NCI-H345 treated with DMSO at 0.1 percent for 48 hours (cell line): ENCODE measurements around the gene SCN7A.
"Not testable (repeated sequence)": the region's sequence is repeated elsewhere in the genome, so short reads cannot be mapped to it uniquely, and the experiment has no call there.

Experiments
- DNase-seq: peaks from one replicate; lab custom pipeline; 2025; ENCODE audit not compliant: unreplicated experiment; lab: John Stamatoyannopoulos, UW

The SCN7A gene

GRCh38 chr2:166360906-166361305 is 133.1 kb downstream of the SCN7A start:
- DNase-seq: no peak

GRCh38 chr2:166360426-166360825 is 133.6 kb downstream of the SCN7A start:
- no peak for DNase-seq

GRCh38 chr2:166357950-166358321 is 136.1 kb downstream of the SCN7A start:
- DNase-seq: not testable (repeated sequence)

DNA sequence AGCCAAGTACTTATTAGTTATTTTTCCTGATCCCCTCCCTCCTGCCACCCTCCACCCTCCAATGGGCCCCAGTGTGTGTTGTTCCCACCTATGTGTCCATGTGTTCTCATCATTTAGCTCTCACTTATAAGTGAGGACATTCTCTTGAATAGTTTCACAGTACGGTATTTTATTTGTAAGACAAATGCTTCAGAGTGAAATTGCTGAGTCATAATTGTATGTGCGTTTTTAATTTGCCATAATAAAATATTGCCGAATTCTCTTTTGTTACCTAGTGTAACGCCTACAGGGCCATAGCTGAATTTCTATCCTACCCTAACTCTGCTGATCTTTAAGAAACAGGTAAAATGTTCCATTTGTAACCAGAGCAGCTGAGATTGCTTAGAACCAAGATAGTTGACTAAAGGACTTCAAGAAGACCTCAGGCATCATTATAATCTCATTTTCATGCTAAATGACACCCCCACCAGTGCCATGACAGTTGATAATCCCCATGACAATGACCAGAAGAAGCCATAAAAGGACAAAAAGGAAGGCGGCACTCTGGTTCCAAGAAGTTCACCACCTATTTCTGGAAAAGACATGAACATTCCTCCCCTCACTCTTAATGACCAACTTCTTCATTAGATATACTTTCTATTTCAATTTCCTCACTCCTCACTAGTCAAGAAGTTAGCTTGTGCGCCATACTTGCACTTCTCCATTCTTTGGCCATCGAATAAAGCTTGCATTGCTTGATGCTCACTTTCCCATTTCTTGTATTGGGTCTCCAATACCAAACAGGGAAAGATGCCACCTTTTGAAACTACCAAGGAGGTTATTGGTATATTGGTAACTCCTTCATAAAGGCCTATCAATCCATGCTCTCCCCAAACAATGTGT is 136.7 kb downstream of the SCN7A start:
- DNase-seq: no peak
